GM19452 (cell line): ENCODE results near the gene SMAD3.
"Not testable (repeated sequence)": the region's sequence is repeated elsewhere in the genome, so short reads cannot be mapped to it uniquely, and the experiment has no call there.

Source experiments
- ATAC-seq: cut with Tn5 transposase; IDR thresholded peaks from one replicate; pipeline ENCODE4 v1.9.1; 2021; ENCODE audit not compliant: unreplicated experiment

The SMAD3 gene

DNA sequence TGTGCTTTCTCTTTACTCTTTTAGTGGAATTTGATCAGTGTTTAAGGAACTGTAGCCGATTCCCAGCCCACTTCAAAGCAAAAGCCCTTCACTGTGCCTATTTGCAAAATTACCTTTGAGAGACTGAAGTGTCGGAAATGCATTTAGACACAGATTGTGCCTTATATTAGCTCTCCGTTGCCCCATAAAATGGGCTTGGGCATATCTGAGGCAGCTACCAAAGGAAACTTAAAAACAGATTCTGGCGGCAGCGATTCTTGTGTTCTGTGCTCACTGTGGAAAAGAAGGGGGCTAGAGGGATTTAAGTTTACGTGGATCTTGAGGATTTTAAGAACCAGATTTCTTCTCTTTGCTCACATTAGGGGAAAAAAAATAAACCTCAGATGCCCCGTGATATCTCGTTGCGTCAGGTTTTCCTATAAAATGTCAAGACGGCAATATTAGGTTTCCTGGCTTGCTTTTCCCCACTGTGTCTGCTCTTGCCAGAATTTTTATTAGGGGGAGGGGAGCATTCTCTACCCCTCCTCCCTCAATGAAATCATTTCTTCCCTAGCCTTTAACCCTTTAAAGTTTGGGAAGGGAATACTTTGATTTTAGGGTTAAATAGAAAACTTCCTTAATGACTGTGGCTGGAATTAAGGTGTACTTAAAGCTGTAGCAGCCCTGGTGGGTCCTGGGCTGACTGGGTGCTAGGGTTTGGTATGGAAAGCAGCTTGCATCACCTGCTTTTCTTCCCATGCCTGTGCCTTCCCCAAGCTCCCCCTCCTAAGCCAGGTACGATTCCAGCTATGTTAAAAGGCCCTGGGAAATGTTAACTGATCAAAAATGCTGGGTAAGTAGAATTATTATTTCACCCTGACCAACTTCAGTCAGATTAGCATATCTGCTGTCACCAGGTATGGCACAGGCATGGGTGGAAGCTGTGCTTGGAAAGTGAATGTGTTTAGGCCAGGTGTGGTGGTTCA is 73.8 kb downstream of the SMAD3 start:
- ATAC-seq, result no peak

DNA sequence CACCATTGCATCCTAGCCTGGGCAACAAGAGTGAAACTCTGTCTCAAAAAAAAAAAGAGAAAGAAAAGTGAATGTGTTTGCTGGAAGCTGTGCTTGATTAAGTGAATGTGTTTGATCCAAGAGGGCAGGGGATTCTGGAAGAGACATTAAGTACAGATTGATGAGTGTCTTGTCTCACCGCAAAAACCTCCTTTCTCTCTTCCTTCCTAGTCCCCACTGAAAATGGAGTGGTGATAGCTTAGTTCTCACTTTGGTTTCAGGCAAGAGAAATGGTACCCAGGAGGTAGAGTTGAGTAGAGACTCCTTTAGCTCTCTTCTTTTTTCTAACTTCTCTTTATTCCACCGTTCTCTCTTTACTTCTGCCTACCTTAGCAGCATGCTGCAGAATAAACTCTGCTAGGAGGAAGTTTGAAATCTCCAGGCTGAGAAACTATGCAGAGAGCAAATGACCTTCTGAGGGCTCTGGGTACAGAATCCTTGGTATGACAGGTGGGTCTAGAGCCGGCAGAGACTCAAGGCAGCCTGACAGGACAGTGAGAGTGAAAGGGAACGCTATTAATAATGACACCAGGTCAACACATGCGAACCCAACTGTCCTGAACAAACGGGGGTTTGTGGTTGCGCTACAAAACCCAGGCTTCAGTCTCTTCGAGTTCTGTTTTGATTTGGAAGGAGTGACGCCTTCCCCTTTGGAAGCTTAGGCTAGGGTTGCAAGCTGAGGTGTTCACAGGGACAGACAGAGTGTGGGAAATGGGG is 74.9 kb downstream of the SMAD3 start:
- no peak for ATAC-seq

DNA sequence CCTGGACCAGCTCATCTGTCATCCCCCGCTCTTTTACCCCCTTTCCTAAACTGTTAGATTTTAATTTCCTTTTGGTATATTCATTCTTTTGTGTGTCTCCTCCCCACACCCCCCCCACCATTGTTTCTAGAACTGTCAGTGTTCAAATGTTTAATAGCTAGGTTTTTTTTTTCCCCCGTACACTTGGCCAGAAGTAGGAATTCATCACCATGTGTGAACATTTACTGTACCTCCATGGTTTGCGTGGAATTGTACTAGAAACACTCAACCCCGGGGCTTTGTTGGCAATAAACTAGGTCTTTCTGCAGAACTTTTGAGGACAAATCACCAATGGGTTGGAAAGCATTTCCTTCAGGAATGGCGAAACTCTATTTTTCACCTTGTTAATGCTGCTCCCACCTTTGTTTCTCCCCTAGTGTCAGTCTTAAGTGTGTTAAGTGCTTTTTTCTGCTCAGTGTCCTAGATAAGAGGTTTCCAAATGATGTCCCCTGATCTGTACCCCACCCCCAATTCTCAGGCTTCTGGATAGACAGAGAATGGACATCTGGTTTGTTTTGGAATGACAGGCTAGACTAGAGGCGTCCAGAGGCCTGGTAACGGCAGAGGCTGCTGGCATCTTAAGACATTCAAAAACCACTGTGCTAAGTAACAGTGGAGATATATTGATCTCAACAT is 76.8 kb downstream of the SMAD3 start:
- no peak for ATAC-seq

DNA sequence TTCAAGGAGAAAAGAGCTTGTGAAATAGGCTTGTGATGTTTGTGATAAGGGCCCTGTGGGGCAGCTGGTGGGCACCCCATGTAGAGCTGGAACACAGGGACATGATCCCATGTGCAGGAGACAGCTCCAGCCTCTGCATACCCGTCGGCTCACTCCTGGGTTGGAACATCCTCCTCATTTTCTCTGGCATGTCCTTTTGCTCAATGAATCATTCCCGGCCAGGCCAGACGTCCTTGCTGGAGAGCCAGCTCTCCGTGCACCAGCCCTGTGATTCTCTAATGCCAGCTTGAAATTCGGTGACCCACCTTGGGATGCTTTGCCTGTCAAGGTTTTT is 77.3 kb downstream of the SMAD3 start:
- ATAC-seq, result no peak

DNA sequence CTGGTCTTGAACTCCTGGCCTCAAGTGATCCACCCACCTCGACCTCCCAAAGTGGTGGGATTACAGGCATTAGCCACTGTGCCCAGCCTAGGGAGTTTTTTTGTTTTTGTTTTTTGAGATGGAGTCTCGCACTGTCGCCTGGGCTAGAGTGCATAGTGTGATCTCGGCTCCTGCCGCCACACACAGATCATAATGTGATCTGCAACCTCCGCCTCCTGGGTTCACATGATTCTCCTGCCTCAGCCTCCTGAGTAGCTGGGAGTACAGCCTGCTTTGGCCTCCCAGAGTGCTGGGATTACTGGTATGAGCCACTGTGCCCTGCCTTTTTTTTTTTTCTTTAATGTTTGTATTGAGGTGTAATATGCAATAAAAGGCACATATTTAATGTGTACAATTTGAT is 78.2 kb downstream of the SMAD3 start:
- ATAC-seq, result no peak

DNA sequence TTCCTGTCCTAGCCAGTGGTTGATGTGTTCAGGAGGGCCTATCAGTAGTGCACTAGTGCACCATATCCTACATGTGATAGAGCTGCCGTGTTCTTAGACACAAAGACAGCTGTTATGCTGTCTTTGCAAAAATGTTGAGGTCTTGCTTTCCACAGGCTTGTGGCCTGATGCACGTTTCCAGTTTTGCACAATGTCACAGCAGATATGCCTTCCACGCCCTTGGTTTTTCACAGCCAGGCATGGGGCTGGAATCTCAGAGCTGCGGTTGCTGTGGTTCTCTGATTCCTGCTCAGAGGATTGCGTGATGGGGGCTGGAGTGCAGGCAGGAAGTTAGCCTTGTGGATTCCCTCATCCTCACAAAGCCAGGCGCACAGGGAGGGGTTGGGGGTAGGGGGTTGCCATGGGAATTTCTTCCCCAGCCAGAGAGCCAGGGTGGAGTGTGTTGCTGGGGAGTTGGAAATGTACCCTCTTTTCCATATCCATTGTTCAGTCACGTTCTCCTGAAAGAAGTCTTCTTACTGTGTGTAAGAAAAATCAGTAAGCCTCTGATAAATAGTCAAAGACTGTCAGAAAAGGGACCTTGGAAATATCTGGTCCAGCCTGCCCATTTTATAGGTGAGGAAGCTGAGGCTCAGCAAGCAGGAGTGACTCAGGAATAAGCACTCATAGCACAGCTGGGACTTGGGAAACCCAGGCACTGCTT is 79.4 kb downstream of the SMAD3 start:
- ATAC-seq, result no peak

DNA sequence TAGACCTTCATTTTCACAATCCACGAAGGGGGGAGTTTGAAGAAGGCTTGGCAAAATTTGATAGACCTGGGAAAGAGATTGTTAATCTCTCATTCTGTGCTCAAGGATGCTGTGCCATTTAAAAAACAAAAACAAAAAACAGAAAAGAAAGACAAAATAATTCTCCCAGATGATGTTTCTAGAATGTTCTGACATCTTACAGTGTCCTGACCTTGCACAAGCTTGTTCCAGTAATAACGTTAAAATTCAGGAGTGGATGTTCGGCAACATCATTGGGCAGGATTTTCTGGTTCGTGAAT is 79.9 kb downstream of the SMAD3 start:
- no peak for ATAC-seq

DNA sequence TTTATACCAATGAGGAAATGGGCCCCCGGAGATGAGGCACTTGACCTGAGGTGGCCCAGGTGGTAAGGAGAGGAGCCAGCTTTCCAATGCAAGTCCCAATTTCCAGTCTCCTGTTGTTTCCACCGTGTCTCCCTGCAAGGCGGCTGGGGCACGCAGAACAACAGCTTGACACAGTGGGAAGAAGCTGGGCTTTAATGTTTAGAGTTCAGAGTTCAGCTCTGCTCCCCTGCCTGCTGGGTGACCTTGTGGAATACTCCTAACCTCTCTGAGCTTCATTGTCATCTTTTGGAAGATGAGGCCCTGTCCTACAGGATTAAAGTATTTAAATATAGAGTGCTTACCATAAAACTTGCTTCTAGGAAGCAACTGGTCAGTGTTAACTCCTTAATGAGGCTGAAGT is 80.3 kb downstream of the SMAD3 start:
- ATAC-seq, result no peak

DNA sequence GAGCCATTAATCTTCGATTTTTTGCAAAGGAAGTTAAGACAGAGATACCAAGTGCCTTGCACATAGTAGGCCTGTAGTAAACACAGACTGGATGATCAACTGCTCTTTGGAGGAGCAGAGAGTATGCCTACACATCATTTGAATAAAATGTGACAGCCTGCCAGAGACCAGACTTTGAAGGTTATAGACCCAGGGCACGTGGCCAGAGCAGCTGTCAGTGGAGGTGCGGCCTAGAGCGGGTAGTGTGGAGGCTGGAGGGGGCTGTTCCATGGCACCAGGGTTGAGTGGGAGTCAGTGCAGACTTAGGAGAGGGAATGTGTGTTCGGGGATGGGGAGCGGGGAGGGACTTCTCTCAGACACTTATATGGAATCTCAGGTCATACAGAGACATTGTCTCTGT is 80.8 kb downstream of the SMAD3 start:
- no peak for ATAC-seq

DNA sequence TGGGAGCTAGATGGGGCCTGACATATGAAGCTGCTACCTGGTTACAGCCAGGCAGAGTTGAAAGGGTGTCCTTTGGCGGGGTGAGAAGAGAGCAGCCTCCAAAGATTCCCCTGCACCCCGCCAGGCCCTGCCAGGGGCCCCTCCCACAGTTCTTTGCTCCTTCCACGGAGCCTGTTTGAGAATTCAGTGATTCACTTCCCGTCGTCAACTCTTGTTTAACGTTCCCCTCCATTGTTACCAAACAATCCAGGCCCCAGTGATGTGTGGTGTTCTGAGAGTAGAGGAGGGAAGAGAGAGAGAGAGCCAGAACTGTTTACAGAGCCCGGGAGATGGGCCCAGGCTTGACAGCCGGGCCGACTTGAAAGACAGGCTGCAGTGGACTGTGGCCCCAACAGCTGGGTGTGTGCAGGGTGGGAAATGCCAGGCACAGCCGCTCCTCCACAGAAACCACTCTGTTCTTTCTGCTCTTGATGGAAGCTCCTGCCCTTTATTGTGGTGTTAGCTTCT is 81.5 kb downstream of the SMAD3 start:
- ATAC-seq, result no peak

DNA sequence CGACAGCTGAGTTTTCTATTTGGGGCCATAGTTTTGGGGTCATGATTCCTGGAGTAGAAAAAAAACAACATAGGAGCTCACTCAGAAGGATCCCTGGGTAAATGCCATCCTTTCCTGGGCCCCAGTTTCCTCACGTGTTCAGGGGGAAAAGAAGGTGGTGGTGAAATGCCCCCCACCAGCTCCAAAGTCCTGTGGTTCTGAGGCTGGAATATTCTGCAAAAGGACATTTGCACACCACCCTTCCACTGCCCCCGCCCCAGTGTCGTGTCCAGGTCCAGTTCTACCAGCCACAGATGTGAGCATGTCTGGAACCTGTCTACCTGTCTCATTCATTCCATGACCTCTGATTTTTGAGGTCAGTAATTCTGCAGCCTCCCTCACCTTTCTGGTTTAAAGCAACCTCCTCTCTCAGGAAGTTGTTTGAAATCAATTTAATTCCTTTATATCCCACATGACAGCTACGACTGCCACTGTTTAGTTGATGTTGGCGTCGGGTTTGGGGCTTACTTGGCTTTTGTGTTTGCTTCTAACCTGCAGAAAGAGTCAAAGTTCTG is 82.1 kb downstream of the SMAD3 start:
- no peak for ATAC-seq

DNA sequence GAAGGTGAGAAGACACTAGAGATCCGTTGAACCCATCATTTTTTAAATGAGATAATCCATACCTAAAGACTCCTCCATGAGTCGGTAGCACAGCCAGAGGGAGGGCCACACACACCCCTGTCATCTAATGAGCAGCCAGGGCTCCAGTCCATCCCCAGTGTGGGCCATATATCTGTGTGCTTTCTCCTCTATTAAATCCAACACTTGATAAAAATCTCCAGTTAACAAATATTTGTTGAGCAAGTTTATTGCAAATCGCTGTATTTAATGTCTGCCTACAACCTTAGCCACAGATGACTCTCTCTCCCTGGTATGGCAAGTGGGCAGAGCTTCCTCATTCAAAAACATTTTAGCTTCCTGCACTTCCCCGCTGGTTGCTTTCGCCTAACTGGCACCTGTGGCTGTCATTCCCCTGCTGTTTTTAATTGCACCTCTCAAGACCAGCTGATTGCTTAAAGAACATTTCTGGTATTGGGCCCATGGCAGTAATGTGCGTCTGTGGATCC is 82.8 kb downstream of the SMAD3 start:
- ATAC-seq, result no peak

DNA sequence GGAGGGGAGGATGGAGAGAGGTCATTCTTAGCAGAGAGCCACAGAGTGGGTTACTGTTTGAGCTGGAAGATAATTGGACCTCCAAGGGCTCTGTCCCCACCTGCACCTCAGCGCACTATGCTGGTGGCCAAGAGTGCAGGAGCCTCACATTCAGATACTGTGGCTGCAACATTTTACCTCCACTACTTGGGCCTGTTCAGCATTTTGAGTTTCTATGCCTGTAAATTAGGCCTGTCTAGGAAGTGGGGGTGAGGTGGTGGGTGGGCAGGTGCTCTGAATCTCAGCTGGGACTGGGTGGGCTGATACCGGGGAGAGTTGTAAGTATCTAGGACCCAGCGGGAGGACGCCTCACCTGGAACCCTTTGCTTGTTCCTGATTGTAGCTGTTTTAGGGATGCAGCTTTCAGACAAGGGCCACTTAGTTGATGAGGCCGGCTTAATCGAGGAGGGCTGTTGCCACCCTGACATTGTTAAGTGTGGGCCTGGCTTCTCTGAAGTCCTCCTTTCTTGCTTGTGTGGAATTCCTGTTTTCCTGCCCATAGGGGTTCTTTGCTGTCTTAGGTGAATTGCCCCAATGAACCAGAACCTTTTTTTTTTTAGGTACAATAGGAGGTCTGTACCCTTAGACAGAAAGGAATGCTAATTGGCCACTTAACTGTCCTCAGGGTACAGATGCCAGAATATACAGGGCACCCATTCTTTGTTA is 83.8 kb downstream of the SMAD3 start:
- ATAC-seq, result no peak

DNA sequence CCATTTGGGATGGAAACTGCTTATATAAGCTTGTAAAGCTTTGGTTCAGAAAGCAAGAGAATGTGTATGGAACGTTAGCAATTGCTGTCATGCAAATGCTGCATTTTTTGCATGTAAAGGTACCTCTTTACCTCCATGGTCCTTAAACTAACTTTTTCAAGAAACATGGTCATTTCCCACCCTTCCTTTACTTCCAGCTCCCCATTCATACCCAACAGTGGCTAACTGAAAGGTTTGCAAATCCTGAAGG is 84.3 kb downstream of the SMAD3 start:
- ATAC-seq, result no peak

DNA sequence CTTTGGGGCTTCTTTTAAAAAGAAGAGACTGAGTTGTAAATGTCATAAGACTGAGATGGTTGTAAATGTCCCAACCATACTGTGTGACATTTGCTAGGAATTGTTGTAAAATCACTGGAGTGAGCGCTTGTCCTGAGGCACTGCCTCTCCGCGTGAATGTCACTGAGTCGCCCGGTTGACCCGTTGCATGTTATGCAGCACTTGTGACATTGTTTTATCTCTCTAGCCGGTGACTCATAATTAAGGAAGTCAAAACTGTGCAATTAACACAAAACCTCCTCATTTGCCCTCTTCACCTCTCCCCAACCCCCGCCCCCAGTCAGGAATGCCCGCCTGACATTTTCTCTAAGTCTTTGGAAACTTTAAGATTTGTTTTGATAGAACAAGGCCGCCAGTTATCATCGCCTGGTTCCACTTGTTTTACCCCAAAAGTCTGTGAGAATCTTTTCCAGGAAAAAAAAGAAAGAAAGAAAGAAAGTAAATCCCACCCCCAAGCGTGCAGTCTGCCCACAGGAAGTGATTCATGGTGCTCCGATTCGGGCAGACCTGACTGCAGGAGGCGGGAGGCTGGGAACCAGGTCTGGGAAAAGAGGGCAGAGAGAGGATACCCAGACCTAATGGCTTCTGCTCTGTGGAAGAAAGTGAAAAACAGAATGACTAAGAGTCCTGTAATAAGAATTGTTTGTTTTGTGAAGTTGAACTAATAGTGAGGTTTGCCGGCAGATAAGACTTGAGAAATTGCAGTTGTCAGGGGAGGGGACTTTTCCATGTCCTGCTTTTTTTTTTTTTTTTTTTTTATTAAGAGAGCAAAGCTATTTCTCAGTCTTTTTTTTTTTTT is 84.8 kb downstream of the SMAD3 start:
- ATAC-seq, result no peak

DNA sequence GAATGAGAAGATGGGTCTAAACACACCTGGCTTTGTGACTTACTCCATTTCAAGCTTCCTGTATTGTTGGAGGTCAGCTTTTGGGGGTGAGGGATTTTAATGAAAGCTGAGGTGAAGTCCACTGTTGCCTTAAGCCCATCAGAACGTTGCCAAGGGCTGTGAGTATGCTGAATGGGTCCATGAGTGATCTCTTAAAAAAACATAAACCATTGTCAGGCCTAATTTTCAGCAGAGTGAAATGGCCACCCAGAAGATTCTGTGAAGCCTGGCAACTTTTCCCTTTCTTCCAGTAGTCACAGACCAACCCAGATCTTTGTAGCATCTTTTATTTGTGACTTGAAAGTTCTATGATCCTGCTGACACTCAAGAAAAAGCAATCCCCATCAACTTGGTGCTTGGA is 87.0 kb downstream of the SMAD3 start:
- ATAC-seq, result no peak

DNA sequence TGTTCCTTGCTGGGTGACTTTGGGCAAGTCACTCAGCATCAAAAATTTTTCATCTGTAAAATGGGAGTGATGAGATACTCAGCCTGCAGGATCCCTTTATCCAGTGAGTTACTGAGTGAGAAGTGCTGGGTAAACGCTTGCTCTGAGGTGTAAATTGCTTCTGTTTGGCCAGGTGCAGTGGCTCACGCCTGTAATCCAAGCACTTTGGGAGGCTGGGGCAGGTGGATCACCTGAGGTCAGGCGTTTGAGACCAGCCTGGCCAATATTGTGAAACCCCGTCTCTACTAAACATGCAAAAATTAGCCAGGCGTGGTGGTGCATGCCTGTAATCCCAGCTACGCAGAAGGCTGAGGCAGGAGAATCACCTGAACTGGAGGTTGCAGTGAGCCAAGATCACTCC is 87.6 kb downstream of the SMAD3 start:
- ATAC-seq, result not testable (repeated sequence)

DNA sequence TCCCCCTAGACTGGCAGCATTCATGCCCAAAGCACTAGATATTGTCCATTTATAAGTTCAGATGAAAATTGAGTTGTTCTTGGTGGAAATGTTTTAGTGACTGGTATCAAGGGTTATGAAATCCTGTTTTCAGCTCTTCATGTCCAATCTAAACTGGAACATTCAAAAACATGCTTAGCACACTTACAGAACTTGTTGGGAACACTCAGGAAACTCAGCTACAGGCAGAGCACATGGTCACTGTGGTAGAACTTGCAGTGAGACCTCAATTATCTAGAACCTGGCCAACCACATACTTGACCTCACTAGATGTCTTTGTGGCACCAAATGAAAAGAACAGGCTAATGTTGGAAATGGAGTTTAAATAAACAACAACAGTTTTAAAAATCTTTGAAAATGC is 88.8 kb downstream of the SMAD3 start:
- no peak for ATAC-seq

DNA sequence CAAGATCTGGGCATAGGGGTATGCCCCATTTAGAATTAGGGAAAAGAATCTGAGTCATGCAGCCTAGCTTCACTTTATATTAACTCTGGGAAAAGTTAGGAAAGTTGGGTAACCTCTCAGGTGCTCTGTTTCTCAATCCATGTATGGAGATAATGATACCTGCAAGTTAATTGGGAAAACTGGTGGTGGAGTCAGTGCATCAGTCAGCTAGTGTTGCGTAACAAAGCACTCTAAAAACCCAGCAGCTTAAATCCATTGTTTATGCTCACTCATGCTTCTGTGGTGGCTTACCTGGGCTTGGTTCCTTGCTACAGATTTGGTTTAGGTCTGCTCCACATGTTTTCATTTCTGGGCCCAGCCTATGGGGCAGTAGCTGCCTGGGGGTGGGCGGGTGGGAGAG is 91.0 kb downstream of the SMAD3 start:
- ATAC-seq, result no peak

DNA sequence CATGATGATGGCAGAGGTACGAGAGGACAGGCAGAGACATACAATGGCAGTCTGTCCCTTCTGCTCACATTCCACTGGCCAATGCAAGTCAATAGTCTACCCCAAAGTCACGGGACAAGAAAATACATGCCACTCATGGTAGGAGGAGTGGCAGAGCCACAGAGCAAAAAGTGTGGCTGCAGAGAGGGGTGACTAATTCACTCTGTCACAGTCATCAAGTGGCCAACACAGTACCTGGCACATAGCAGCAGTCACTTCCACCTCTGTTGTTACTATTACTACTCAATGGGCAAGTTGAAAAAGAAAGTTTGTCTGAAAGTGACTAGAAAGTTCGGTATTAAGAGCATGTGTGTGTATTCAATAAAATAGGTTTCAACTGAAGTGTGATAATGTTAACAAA is 91.4 kb downstream of the SMAD3 start:
- no peak for ATAC-seq
